SK-N-SH treated with all-trans-retinoic acid at 6 μM for 48 hours (cell line): Measurements from ENCODE around the gene DIAPH3.

Experiments used
- ATAC-seq: fragments of 200-7000 bp; cut with Tn5 transposase; 3 replicates; pipeline ENCODE4 v1.9.1; 2020; ENCODE audit warnings: mild to moderate bottlenecking, moderate library complexity
- ARNTL ChIP-seq: fragments of 450-650 bp; formaldehyde crosslinking; IDR thresholded peaks from 2 replicates; pipeline ENCODE4 v1.5.0; 2020; ENCODE audit warnings: low read depth, mild to moderate bottlenecking, moderate library complexity, borderline replicate concordance
- CSDC2 ChIP-seq: fragments of 250-450 bp; sonication (Bioruptor Pico); IDR thresholded peaks from 2 replicates; pipeline ENCODE4 v1.5.0; 2020; ENCODE audit warnings: mild to moderate bottlenecking, moderate library complexity
- CSRNP3 ChIP-seq: fragments of 250-450 bp; sonication (Bioruptor Pico); IDR thresholded peaks from 2 replicates; pipeline ENCODE4 v1.5.1; 2021; ENCODE audit warnings: mild to moderate bottlenecking, moderate library complexity
- ESRRG ChIP-seq: fragments of 250-450 bp; sonication (Bioruptor Pico); IDR thresholded peaks from 2 replicates; pipeline ENCODE4 v1.6.1; 2021; ENCODE audit warnings: mild to moderate bottlenecking
- GLIS3 ChIP-seq: fragments of 250-450 bp; sonication (Bioruptor Pico); IDR thresholded peaks from 2 replicates; pipeline ENCODE4 v1.5.0; 2020; ENCODE audit warnings: mild to moderate bottlenecking, moderate library complexity
- ISL1 ChIP-seq: fragments of 250-450 bp; sonication (Bioruptor Pico); IDR thresholded peaks from 2 replicates; pipeline ENCODE4 v2.1.2; 2022; ENCODE audit warnings: mild to moderate bottlenecking, moderate library complexity
- OSR1 ChIP-seq: fragments of 250-450 bp; sonication (Bioruptor Pico); IDR thresholded peaks from 2 replicates; pipeline ENCODE4 v1.8.0; 2022; ENCODE audit warnings: moderate library complexity, mild to moderate bottlenecking, inconsistent platforms
- PATZ1 ChIP-seq: fragments of 250-450 bp; sonication (Bioruptor Pico); IDR thresholded peaks from 2 replicates; pipeline ENCODE4 v1.8.0; 2020; ENCODE audit warnings: mild to moderate bottlenecking, moderate library complexity, borderline replicate concordance
- PPARA ChIP-seq: fragments of 250-450 bp; sonication (Bioruptor Pico); IDR thresholded peaks from 2 replicates; pipeline ENCODE4 v1.5.0; 2020; ENCODE audit warnings: mild to moderate bottlenecking, borderline replicate concordance
- RARB ChIP-seq: fragments of 250-450 bp; sonication (Bioruptor Pico); IDR thresholded peaks from 2 replicates; pipeline ENCODE4 v1.8.0; 2021; ENCODE audit warnings: mild to moderate bottlenecking, moderate library complexity
- SNAI2 ChIP-seq: fragments of 250-450 bp; sonication (Bioruptor Pico); IDR thresholded peaks from 2 replicates; pipeline ENCODE4 v1.5.0; 2020; ENCODE audit warnings: mild to moderate bottlenecking, moderate library complexity
- TCF4 ChIP-seq: fragments of 250-450 bp; sonication (Bioruptor Pico); IDR thresholded peaks from 2 replicates; pipeline ENCODE4 v1.8.0; 2021; ENCODE audit warnings: mild to moderate bottlenecking, moderate library complexity, borderline replicate concordance
- ZC3H10 ChIP-seq: fragments of 250-450 bp; sonication (Bioruptor Pico); IDR thresholded peaks from 2 replicates; pipeline ENCODE4 v1.5.1; 2021; ENCODE audit warnings: mild to moderate bottlenecking, moderate library complexity
- ZFP3 ChIP-seq: fragments of 250-450 bp; sonication (Bioruptor Pico); IDR thresholded peaks from 2 replicates; pipeline ENCODE4 v1.5.0; 2020; ENCODE audit warnings: mild to moderate bottlenecking, moderate library complexity
- ZFP30 ChIP-seq: fragments of 450-650 bp; formaldehyde crosslinking; IDR thresholded peaks from 2 replicates; pipeline ENCODE4 v1.5.0; 2022; ENCODE audit warnings: mild to moderate bottlenecking, moderate library complexity
- ZNF565 ChIP-seq: fragments of 450-650 bp; formaldehyde crosslinking; conservative IDR thresholded peaks from 2 replicates; pipeline ENCODE4 v1.5.0; 2020; ENCODE audit warnings: low read depth, mild to moderate bottlenecking, moderate library complexity
- ZNF8 ChIP-seq: fragments of 450-650 bp; formaldehyde crosslinking; IDR thresholded peaks from 2 replicates; pipeline ENCODE4 v1.5.0; 2020; ENCODE audit warnings: mild to moderate bottlenecking, moderate library complexity
- TF ChIP-seq, protein P1 (sequence below): fragments of 250-450 bp; sonication (Bioruptor Pico); IDR thresholded peaks from 2 replicates; pipeline ENCODE4 v1.5.0; 2020; ENCODE audit warnings: mild to moderate bottlenecking, moderate library complexity
- TF ChIP-seq, protein P2 (sequence below): fragments of 250-450 bp; sonication (Bioruptor Pico); IDR thresholded peaks from 2 replicates; pipeline ENCODE4 v1.5.1; 2020; ENCODE audit warnings: low read depth, mild to moderate bottlenecking, moderate library complexity
- TF ChIP-seq, protein P3 (sequence below): fragments of 250-450 bp; sonication (Bioruptor Pico); IDR thresholded peaks from 2 replicates; pipeline ENCODE4 v1.8.0; 2021; ENCODE audit warnings: low read depth, mild to moderate bottlenecking, moderate library complexity, borderline replicate concordance

The DIAPH3 gene

GRCh38 chr13:60163478-60164233 is at the start of gene DIAPH3:
Gene DIAPH3, minus strand, starts transcription at chr13:60163928. Its CDS starts 162 bp downstream, at chr13:60163766.
- TF ChIP-seq RARB = no peak
- no peak for TF ChIP-seq PATZ1
- TF ChIP-seq ESRRG (CRISPR knock-in tag) = no peak
- no peak for TF ChIP-seq ZNF565 (CRISPR knock-in tag)
- TF ChIP-seq TCF4 (CRISPR knock-in tag) = no peak
- no peak for TF ChIP-seq CSRNP3 (CRISPR knock-in tag)
- no peak for TF ChIP-seq ZNF8 (CRISPR knock-in tag)
- no peak for TF ChIP-seq ZFP3
- no peak for TF ChIP-seq OSR1 (CRISPR knock-in tag)
- no peak for TF ChIP-seq CSDC2 (CRISPR knock-in tag)
- TF ChIP-seq ZC3H10 = no peak
- TF ChIP-seq, protein P1, sequence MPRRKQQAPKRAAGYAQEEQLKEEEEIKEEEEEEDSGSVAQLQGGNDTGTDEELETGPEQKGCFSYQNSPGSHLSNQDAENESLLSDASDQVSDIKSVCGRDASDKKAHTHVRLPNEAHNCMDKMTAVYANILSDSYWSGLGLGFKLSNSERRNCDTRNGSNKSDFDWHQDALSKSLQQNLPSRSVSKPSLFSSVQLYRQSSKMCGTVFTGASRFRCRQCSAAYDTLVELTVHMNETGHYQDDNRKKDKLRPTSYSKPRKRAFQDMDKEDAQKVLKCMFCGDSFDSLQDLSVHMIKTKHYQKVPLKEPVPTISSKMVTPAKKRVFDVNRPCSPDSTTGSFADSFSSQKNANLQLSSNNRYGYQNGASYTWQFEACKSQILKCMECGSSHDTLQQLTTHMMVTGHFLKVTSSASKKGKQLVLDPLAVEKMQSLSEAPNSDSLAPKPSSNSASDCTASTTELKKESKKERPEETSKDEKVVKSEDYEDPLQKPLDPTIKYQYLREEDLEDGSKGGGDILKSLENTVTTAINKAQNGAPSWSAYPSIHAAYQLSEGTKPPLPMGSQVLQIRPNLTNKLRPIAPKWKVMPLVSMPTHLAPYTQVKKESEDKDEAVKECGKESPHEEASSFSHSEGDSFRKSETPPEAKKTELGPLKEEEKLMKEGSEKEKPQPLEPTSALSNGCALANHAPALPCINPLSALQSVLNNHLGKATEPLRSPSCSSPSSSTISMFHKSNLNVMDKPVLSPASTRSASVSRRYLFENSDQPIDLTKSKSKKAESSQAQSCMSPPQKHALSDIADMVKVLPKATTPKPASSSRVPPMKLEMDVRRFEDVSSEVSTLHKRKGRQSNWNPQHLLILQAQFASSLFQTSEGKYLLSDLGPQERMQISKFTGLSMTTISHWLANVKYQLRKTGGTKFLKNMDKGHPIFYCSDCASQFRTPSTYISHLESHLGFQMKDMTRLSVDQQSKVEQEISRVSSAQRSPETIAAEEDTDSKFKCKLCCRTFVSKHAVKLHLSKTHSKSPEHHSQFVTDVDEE = no peak
- TF ChIP-seq, protein P2, sequence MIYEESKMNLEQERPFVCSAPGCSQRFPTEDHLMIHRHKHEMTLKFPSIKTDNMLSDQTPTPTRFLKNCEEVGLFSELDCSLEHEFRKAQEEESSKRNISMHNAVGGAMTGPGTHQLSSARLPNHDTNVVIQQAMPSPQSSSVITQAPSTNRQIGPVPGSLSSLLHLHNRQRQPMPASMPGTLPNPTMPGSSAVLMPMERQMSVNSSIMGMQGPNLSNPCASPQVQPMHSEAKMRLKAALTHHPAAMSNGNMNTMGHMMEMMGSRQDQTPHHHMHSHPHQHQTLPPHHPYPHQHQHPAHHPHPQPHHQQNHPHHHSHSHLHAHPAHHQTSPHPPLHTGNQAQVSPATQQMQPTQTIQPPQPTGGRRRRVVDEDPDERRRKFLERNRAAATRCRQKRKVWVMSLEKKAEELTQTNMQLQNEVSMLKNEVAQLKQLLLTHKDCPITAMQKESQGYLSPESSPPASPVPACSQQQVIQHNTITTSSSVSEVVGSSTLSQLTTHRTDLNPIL (CRISPR knock-in tag) = no peak
- no peak for TF ChIP-seq SNAI2 (CRISPR knock-in tag)
- TF ChIP-seq, protein P3, sequence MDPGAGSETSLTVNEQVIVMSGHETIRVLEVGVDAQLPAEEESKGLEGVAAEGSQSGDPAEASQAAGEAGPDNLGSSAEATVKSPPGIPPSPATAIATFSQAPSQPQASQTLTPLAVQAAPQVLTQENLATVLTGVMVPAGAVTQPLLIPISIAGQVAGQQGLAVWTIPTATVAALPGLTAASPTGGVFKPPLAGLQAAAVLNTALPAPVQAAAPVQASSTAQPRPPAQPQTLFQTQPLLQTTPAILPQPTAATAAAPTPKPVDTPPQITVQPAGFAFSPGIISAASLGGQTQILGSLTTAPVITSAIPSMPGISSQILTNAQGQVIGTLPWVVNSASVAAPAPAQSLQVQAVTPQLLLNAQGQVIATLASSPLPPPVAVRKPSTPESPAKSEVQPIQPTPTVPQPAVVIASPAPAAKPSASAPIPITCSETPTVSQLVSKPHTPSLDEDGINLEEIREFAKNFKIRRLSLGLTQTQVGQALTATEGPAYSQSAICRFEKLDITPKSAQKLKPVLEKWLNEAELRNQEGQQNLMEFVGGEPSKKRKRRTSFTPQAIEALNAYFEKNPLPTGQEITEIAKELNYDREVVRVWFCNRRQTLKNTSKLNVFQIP (CRISPR knock-in tag) = no peak
- peak; percentile 100 for ATAC-seq

DNA sequence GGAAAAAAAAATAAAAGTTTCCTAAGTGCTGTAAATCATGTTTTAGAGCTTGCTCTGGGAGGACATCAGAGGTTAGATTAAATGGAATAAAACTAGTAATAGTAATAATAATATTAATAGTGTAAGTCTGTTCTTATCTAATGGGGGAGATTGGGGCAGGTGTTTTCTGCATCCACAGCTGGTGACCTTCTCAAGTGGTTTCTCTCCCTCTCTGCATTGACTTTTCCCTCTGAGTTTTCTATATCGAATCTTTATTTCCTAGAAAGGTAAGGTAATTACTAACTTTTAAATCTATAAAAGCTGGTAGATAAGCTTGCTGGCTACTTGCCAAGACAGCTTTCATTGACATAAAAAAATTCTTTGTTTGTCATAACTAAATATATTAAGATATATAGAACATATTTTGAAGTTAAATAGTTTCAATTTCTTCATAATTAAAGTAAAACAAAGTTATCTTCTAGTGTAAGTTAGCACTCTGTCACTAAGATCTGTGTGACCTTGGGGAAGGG is 49.6 kb upstream of the DIAPH3 start:
- TF ChIP-seq ZNF565 (CRISPR knock-in tag) (no peak), GLIS3 (no peak), PATZ1 (no peak), ARNTL (no peak), SNAI2 (CRISPR knock-in tag) (no peak), ZFP30 (no peak), TCF4 (CRISPR knock-in tag) (no peak), PPARA (CRISPR knock-in tag) (no peak), RARB (no peak), ISL1 (CRISPR knock-in tag) (no peak)
- TF ChIP-seq, protein P2 (CRISPR knock-in tag) = no peak
- TF ChIP-seq, all 23 proteins: peak for 0
- no peak for ATAC-seq
